IMR-90 (cell line): ENCODE results near the gene WFDC10B. TPM values are rescaled to one million over a fixed set of nuclear protein-coding genes. Genes with fewer than 3 reads are reported as not detected.
"Not testable (repeated sequence)": the region's sequence is repeated elsewhere in the genome, so short reads cannot be mapped to it uniquely, and the experiment has no call there.

Experiments used
- ATAC-seq: fragments of 200-7000 bp; cut with Tn5 transposase; 2 replicates; pipeline ENCODE4 v1.9.1; 2020; ENCODE audit warnings: low read depth, mild to moderate bottlenecking, moderate library complexity
- BruUV-seq: library from RNA; stranded (reverse); fragments of 400-500 nt; replicated peaks from 2 replicates; lab custom pipeline; 2021; lab: Mats Ljungman, UMichigan
- CTCF ChIA-PET: fragments of 300-600 bp; formaldehyde crosslinking; extraction: SDS; loops from one replicate; lab custom pipeline; 2021; ENCODE audit warnings: antibody characterized with exemption; lab: Yijun Ruan, JAX
- POLR2A ChIA-PET: fragments of 300-600 bp; sonication (Branson Sonifier 250); formaldehyde crosslinking; loops from one replicate; lab custom pipeline; 2022; ENCODE audit warnings: antibody characterized with exemption; ENCODE audit not compliant: unreplicated experiment; lab: Charles Lee
- DNase-seq: peaks from one replicate; pipeline ENCODE4 v3.0.0; 2013
- H2AFZ ChIP-seq: replicated peaks from 2 replicates; pipeline ENCODE3; 2013; ENCODE audit warnings: low read length, mild to moderate bottlenecking; ENCODE audit not compliant: poor library complexity
- H2AK5ac ChIP-seq: 2 replicates; pipeline ENCODE4 v1.6.1; 2013; ENCODE audit warnings: low read depth, low read length, inconsistent platforms
- H2AK9ac ChIP-seq: replicated peaks from 2 replicates; pipeline ENCODE3; 2013; ENCODE audit warnings: mild to moderate bottlenecking, low read depth, low read length, moderate library complexity; ENCODE audit not compliant: poor library complexity
- H2BK120ac ChIP-seq: 2 replicates; pipeline ENCODE4 v1.6.1; 2013; ENCODE audit warnings: low read depth, low read length, inconsistent platforms
- H2BK15ac ChIP-seq: 3 replicates; pipeline ENCODE4 v1.6.1; 2013; ENCODE audit warnings: low read depth, low read length, inconsistent platforms
- H2BK20ac ChIP-seq: 2 replicates; pipeline ENCODE4 v1.6.1; 2013; ENCODE audit warnings: low read depth, mild to moderate bottlenecking, inconsistent platforms, low read length, moderate library complexity
- H2BK5ac ChIP-seq: 2 replicates; pipeline ENCODE4 v1.6.1; 2013; ENCODE audit warnings: mild to moderate bottlenecking, low read depth, low read length, inconsistent platforms; ENCODE audit not compliant: poor library complexity, severe bottlenecking
- H3K14ac ChIP-seq: replicated peaks from 2 replicates; pipeline ENCODE4 v1.6.1; 2013; ENCODE audit warnings: low read depth, low read length, inconsistent platforms
- H3K18ac ChIP-seq: 2 replicates; pipeline ENCODE4 v1.6.1; 2013; ENCODE audit warnings: low read depth, low read length, control low read depth
- H3K23ac ChIP-seq: 2 replicates; pipeline ENCODE4 v1.6.1; 2013; ENCODE audit warnings: low read depth, low read length, inconsistent platforms
- H3K27ac ChIP-seq: 2 replicates; pipeline ENCODE4 v1.5.1; 2013; ENCODE audit warnings: mild to moderate bottlenecking, control low read depth, low read length; ENCODE audit not compliant: insufficient read depth
- H3K27me3 ChIP-seq: 2 replicates; pipeline ENCODE4 v1.6.1; 2013; ENCODE audit warnings: low read length; ENCODE audit not compliant: control insufficient read depth, insufficient read depth
- H3K36me3 ChIP-seq: 2 replicates; pipeline ENCODE4 v1.6.1; 2013; ENCODE audit warnings: low read length, mixed read lengths; ENCODE audit not compliant: control insufficient read depth, insufficient read depth
- H3K4ac ChIP-seq: 2 replicates; pipeline ENCODE4 v1.6.1; 2013; ENCODE audit warnings: low read depth, low read length, inconsistent platforms
- H3K4me1 ChIP-seq: 2 replicates; pipeline ENCODE4 v1.6.1; 2013; ENCODE audit warnings: low read length, mixed read lengths; ENCODE audit not compliant: control insufficient read depth, insufficient read depth
- H3K4me2 ChIP-seq: 2 replicates; pipeline ENCODE4 v1.6.1; 2013; ENCODE audit warnings: low read depth, mild to moderate bottlenecking, control low read depth, low read length, moderate library complexity
- H3K4me3 ChIP-seq: 2 replicates; pipeline ENCODE4 v1.5.1; 2013; ENCODE audit warnings: low read depth, mild to moderate bottlenecking, control low read depth, low read length, moderate library complexity; ENCODE audit not compliant: insufficient read depth
- H3K56ac ChIP-seq: 2 replicates; pipeline ENCODE4 v1.6.1; 2013; ENCODE audit warnings: low read length, inconsistent platforms; ENCODE audit not compliant: insufficient read depth; ENCODE audit errors: extremely low read depth
- H3K79me1 ChIP-seq, 2 experiments: 2 replicates each; pipeline ENCODE4 v1.6.1; 2013; ENCODE audit warnings: low read length in 2 of 2, inconsistent platforms in 1 of 2, low read depth in 1 of 2
- H3K9ac ChIP-seq: 2 replicates; pipeline ENCODE4 v1.6.1; 2013; ENCODE audit warnings: low read depth, low read length, control low read depth
- H3K9me1 ChIP-seq: 2 replicates; pipeline ENCODE4 v1.6.1; 2013; ENCODE audit warnings: low read length, inconsistent platforms; ENCODE audit not compliant: insufficient read depth
- H3K9me3 ChIP-seq: 2 replicates; pipeline ENCODE4 v1.6.1; 2013; ENCODE audit warnings: low read length; ENCODE audit not compliant: control insufficient read depth, insufficient read depth
- H4K20me1 ChIP-seq: 2 replicates; pipeline ENCODE4 v1.6.1; 2013; ENCODE audit warnings: low read length, inconsistent platforms; ENCODE audit not compliant: insufficient read depth
- H4K5ac ChIP-seq: 2 replicates; pipeline ENCODE4 v1.6.1; 2013; ENCODE audit warnings: mild to moderate bottlenecking, low read depth, low read length, control low read depth
- H4K8ac ChIP-seq, 2 experiments: 2 replicates each; pipeline ENCODE4 v1.6.1; 2013; ENCODE audit warnings: low read depth in 2 of 2, low read length in 2 of 2, control low read depth in 1 of 2, inconsistent platforms in 1 of 2
- H4K91ac ChIP-seq: 2 replicates; pipeline ENCODE4 v1.6.1; 2013; ENCODE audit warnings: low read depth, low read length, inconsistent platforms; ENCODE audit not compliant: insufficient read depth
- FOS ChIP-seq: fragments of 150-350 bp; IDR thresholded peaks from 2 replicates; pipeline ENCODE4 v1.6.1; 2016; ENCODE audit warnings: low read depth, low read length
- MAZ ChIP-seq: IDR thresholded peaks from 2 replicates; pipeline ENCODE4 v1.6.1; 2012; ENCODE audit warnings: low read depth, mild to moderate bottlenecking, low read length, improper control_type of control experiment, moderate library complexity, borderline replicate concordance
- MXI1 ChIP-seq: IDR thresholded peaks from 2 replicates; pipeline ENCODE4 v1.6.1; 2012; ENCODE audit warnings: low read depth, mild to moderate bottlenecking, low read length, moderate library complexity, borderline replicate concordance
- POLR2A ChIP-seq: IDR thresholded peaks from 2 replicates; pipeline ENCODE4 v1.6.1; 2012; ENCODE audit warnings: mild to moderate bottlenecking, low read depth, low read length
- RAD21 ChIP-seq: IDR thresholded peaks from 2 replicates; pipeline ENCODE4 v1.6.1; 2012; ENCODE audit warnings: low read length, improper control_type of control experiment
- WGBS, 2 experiments: methylation state at CpG; one replicate each; pipeline versions ENCODE4 v1.1.5 to v1.1.7; 2013; ENCODE audit warnings: missing lambda C conversion rate in 2 of 2; ENCODE audit not compliant: insufficient read length in 1 of 2; ENCODE audit errors: extremely low coverage in 2 of 2; 5-methylcytosine and 5-hydroxymethylcytosine counted together
- dilution Hi-C: fragments of 300-500 bp; cut with HindIII; formaldehyde crosslinking; loops from one replicate; pipeline ENCODE4 v1.14.3; 2018; ENCODE audit warnings: low sequenced_read_pairs; ENCODE audit not compliant: unreplicated experiment
- in situ Hi-C: fragments of 300-500 bp; cut with MboI; formaldehyde crosslinking; loops from 3 replicates; pipeline ENCODE4 v1.14.3; 2019; ENCODE audit warnings: low sequenced_read_pairs, inconsistent platforms, mixed read lengths
- intact Hi-C: fragments of 100-400 bp; cut with micrococcal nuclease; formaldehyde crosslinking; loops from 2 replicates; pipeline ENCODE4 v1.10.0; 2022
- polyA plus RNA-seq, 3 experiments: library from polyadenylated mRNA; depleted of rRNA; stranded (reverse); fragments of >200 nt; gene quantifications; 2 replicates each; pipeline ENCODE4 v1.2.3, GENCODE V29; 2012; ENCODE audit warnings: low replicate concordance in 1 of 3
- total RNA-seq: library from RNA; depleted of rRNA; stranded (reverse); fragments of >200 nt; gene quantifications from 2 replicates; pipeline ENCODE4 v1.2.3, GENCODE V29; 2012

Gene WFDC10B
- total and polyA plus RNA-seq, 2 of the 4 experiments (the other 2 are of a cell fraction) = not detected

DNA sequence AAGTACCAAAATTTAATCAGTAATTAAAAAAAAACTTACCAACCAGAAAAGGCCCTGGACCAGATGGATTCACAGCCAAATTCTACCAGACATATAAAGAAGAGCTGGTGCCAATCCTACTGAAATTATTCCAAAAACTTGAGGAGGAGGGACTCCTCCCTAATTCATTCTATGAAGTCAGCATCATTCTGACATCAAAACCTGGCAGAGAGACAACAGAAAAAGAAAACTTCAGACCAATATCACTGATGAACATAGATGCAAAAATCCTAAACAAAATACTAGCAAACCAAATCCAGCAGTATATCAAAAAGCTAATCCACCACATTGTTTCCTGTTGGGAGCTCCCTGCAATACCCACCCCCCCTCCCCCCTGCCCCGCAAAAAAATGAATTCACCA lies 34.7 kb downstream of the WFDC10B start, which contains the start of gene WFDC11:
Gene WFDC11 (minus strand): TSS at position 101 of the 400 bp plus-strand sequence. CDS start 19,639 bp downstream, outside the sequence.
- H2AFZ ChIP-seq = no peak within 1 kb of the TSS
- H2BK120ac ChIP-seq = no peak within 1 kb of the TSS
- no TSS peak for BruUV-seq
- H2BK15ac ChIP-seq = no peak within 1 kb of the TSS
- H3K56ac ChIP-seq = no peak within 1 kb of the TSS
- H3K9me3 ChIP-seq = no peaks in the 10 kb centered on the region
- H4K91ac ChIP-seq = no peak within 1 kb of the TSS
- ATAC-seq (no peak), DNase-seq (no peak)
- H3K36me3 ChIP-seq = no peaks in the 10 kb centered on the region
- no peak within 1 kb of the TSS for H3K14ac ChIP-seq
- no peaks in the 10 kb centered on the region for H3K4me1 ChIP-seq
- POLR2A ChIA-PET = no interaction called here
- H3K9me1 ChIP-seq = no peaks in the 10 kb centered on the region
- H4K5ac ChIP-seq = no peak within 1 kb of the TSS
- H3K4me3 ChIP-seq = no peak within 1 kb of the TSS
- WGBS, 2 experiments = no CpG with 5 or more reads among the region's 1 CpG
- no peak within 1 kb of the TSS for H4K8ac ChIP-seq
- H3K23ac ChIP-seq = no peak within 1 kb of the TSS
- no peaks in the 10 kb centered on the region for H4K20me1 ChIP-seq
- no peak within 1 kb of the TSS for H3K9ac ChIP-seq
- no peak within 1 kb of the TSS for H3K18ac ChIP-seq
- in situ Hi-C loops (no loop called here), dilution Hi-C loops (no loop called here), intact Hi-C loops (no loop called here)
- H2BK5ac ChIP-seq = no peak within 1 kb of the TSS
- CTCF ChIA-PET = no interaction called here
- no peak within 1 kb of the TSS for H2AK9ac ChIP-seq
- no peak within 1 kb of the TSS for H2BK20ac ChIP-seq
- H3K4me2 ChIP-seq = no peak within 1 kb of the TSS
- H3K27me3 ChIP-seq = no peaks in the 10 kb centered on the region
- H2AK5ac ChIP-seq = no peak within 1 kb of the TSS
- TF ChIP-seq POLR2A = no peak
- no peak for TF ChIP-seq MAZ
- TF ChIP-seq RAD21 = no peak
- TF ChIP-seq FOS = no peak
- no peak for TF ChIP-seq MXI1
- H3K4ac ChIP-seq = no peak within 1 kb of the TSS
- no peaks in the 10 kb centered on the region for H3K79me1 ChIP-seq
- H3K27ac ChIP-seq = no peak within 1 kb of the TSS

DNA sequence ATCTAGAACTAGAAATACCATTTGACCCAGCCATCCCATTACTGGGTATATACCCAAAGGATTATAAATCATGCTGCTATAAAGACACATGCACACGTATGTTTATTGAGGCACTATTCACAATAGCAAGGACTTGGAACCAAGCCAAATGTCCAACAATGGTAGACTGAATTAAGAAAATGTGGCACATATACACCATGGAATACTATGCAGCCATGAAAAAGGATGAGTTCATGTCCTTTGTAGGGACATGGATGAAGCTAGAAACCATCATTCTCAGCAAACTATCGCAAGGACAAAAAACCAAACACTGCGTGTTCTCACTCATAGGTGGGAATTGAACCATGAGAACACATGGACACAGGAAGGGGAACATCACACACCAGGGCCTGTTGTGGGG lies 47.8 kb downstream of the WFDC10B start:
- intact Hi-C loops, POLR2A ChIA-PET, H2BK15ac ChIP-seq, H3K4me2 ChIP-seq, H2BK20ac ChIP-seq, H3K18ac ChIP-seq, H2AK9ac ChIP-seq, H3K9me3 ChIP-seq, H3K79me1 ChIP-seq, H3K9ac ChIP-seq, H3K4me1 ChIP-seq, H3K4ac ChIP-seq, H3K36me3 ChIP-seq, H2AFZ ChIP-seq, H3K4me3 ChIP-seq, in situ Hi-C loops, ATAC-seq, DNase-seq, H2AK5ac ChIP-seq, H4K91ac ChIP-seq, H2BK120ac ChIP-seq, H3K14ac ChIP-seq, BruUV-seq, dilution Hi-C loops, H4K8ac ChIP-seq, H3K56ac ChIP-seq, H4K20me1 ChIP-seq, H3K23ac ChIP-seq, H2BK5ac ChIP-seq, H3K9me1 ChIP-seq, CTCF ChIA-PET, H3K27ac ChIP-seq, H4K5ac ChIP-seq, H3K27me3 ChIP-seq: not testable (repeated sequence)
- WGBS, 2 experiments = no CpG with 5 or more reads among the region's 3 CpGs
